B cell (primary cell): ENCODE measurements around the gene SALL2. TPM values are rescaled to one million over a fixed set of nuclear protein-coding genes. Genes with fewer than 3 reads are reported as not detected.

ENCODE experiments used
- ATAC-seq: fragments of 200-7000 bp; cut with Tn5 transposase; one replicate; pipeline ENCODE4 v1.10.0; 2021; ENCODE audit warnings: low read depth, mild to moderate bottlenecking, moderate number of reproducible peaks, moderate library complexity
- CTCF ChIA-PET: fragments of 350-600 bp; sonication (Branson Sonifier 250); formaldehyde crosslinking; loops from one replicate; lab custom pipeline; 2021; ENCODE audit warnings: antibody characterized with exemption, inconsistent platforms; lab: Charles Lee
- POLR2A ChIA-PET: fragments of 350-600 bp; sonication (Branson Sonifier 250); formaldehyde crosslinking; loops from one replicate; lab custom pipeline; 2021; ENCODE audit warnings: antibody characterized with exemption; lab: Charles Lee
- DNase-seq: peaks from one replicate; pipeline ENCODE4 v3.0.0; 2013
- H2AFZ ChIP-seq: 2 replicates; pipeline ENCODE4 v1.6.1; 2012; ENCODE audit warnings: mild to moderate bottlenecking, low read depth, low read length; ENCODE audit not compliant: insufficient read depth, poor library complexity, severe bottlenecking
- H3K27ac ChIP-seq, 2 donors: 1 replicate in 1 of 2; 2 replicates in 1 of 2; pipeline ENCODE4 v1.5.1; 2012 to 2013; ENCODE audit warnings: low read length in 2 of 2, mild to moderate bottlenecking in 2 of 2, moderate library complexity in 1 of 2
- H3K27me3 ChIP-seq, 4 experiments: fragments of 200-600 bp in 1 of 4; sonication (generic) in 1 of 4; replicated peaks in 1 of 4; 1 replicate in 2 of 4; 2 replicates in 2 of 4; pipeline versions ENCODE4 v1.6.1 to v1.7.0; 2013 to 2016; ENCODE audit warnings: low read length in 3 of 4, mild to moderate bottlenecking in 2 of 4, mixed read lengths in 1 of 4, moderate library complexity in 1 of 4; ENCODE audit not compliant: insufficient read depth in 4 of 4, control insufficient read depth in 3 of 4; ENCODE audit errors: control extremely low read depth in 1 of 4
- H3K36me3 ChIP-seq, 2 experiments: replicated peaks in 1 of 2; 1 replicate in 1 of 2; 2 replicates in 1 of 2; pipeline versions ENCODE4 v1.6.1 to v1.7.1; 2013; ENCODE audit warnings: low read length in 1 of 2; ENCODE audit not compliant: insufficient read depth in 2 of 2, control insufficient read depth in 1 of 2; ENCODE audit errors: control extremely low read depth in 1 of 2, extremely low read depth in 1 of 2
- H3K4me1 ChIP-seq, 2 donors: fragments of 200-600 bp in 1 of 2; sonication (generic) in 1 of 2; 1 replicate in 1 of 2; 2 replicates in 1 of 2; pipeline versions ENCODE4 v1.5.1 to v1.6.1; 2013 to 2017; ENCODE audit warnings: low read length in 2 of 2; ENCODE audit not compliant: control insufficient read depth in 2 of 2, insufficient read depth in 2 of 2
- H3K4me2 ChIP-seq: replicated peaks from 2 replicates; pipeline ENCODE3; 2012; ENCODE audit warnings: mild to moderate bottlenecking, low read depth, low read length; ENCODE audit not compliant: poor library complexity, severe bottlenecking
- H3K4me3 ChIP-seq, 5 experiments: fragments of 200-600 bp in 1 of 5; sonication (generic) in 1 of 5; 1 replicate in 3 of 5; 2 replicates in 2 of 5; pipeline versions ENCODE4 v1.5.1 to v1.7.0; 2011 to 2016; ENCODE audit warnings: low read length in 4 of 5, mild to moderate bottlenecking in 4 of 5, low read depth in 2 of 5, control low read depth in 1 of 5, moderate library complexity in 1 of 5; ENCODE audit not compliant: insufficient read depth in 1 of 5; ENCODE audit errors: control extremely low read depth in 1 of 5, extremely low read depth in 1 of 5
- H3K79me2 ChIP-seq: fragments of 200-600 bp; sonication (generic); one replicate; pipeline ENCODE4 v1.6.0; 2016; ENCODE audit warnings: low read length; ENCODE audit not compliant: control insufficient read depth, insufficient read depth
- H3K9ac ChIP-seq: fragments of 200-600 bp; sonication (generic); 2 replicates; pipeline ENCODE4 v1.6.1; 2017; ENCODE audit warnings: mild to moderate bottlenecking, low read length, moderate library complexity
- H3K9me3 ChIP-seq, 3 donors: one replicate each; pipeline versions ENCODE4 v1.6.1 to v1.7.1; 2013; ENCODE audit warnings: low read length in 2 of 3; ENCODE audit not compliant: control insufficient read depth in 2 of 3, insufficient read depth in 1 of 3; ENCODE audit errors: control extremely low read depth in 1 of 3
- H4K20me1 ChIP-seq: 2 replicates; pipeline ENCODE4 v1.6.0; 2012; ENCODE audit warnings: mild to moderate bottlenecking, low read length; ENCODE audit not compliant: insufficient read depth, control insufficient read depth, poor library complexity, severe bottlenecking
- H3K27ac Mint-ChIP-seq: one replicate; pipeline ENCODE4 v1.8.0; 2021; ENCODE audit warnings: mixed read lengths
- H3K27me3 Mint-ChIP-seq: one replicate; pipeline ENCODE4 v1.8.0; 2021; ENCODE audit warnings: mixed read lengths
- H3K4me1 Mint-ChIP-seq: one replicate; pipeline ENCODE4 v1.8.0; 2021; ENCODE audit warnings: mixed read lengths
- H3K4me3 Mint-ChIP-seq: one replicate; pipeline ENCODE4 v1.8.0; 2021; ENCODE audit warnings: mixed read lengths
- H3K9me3 Mint-ChIP-seq: one replicate; pipeline ENCODE4 v1.8.0; 2022; ENCODE audit warnings: mixed read lengths; ENCODE audit not compliant: insufficient read depth
- EZH2 ChIP-seq: IDR thresholded peaks from 2 replicates; pipeline ENCODE4 v1.6.1; 2012; ENCODE audit warnings: borderline replicate concordance, low read depth, mild to moderate bottlenecking, moderate library complexity, low read length; ENCODE audit not compliant: insufficient read depth, poor library complexity, severe bottlenecking
- WGBS: methylation state at CpG from one replicate; pipeline ENCODE4 v1.1.5; 2013; ENCODE audit warnings: missing lambda C conversion rate; ENCODE audit not compliant: insufficient coverage; 5-methylcytosine and 5-hydroxymethylcytosine counted together
- intact Hi-C: fragments of 100-400 bp; cut with micrococcal nuclease; formaldehyde crosslinking; loops from one replicate; pipeline ENCODE4 v1.10.0; 2022
- polyA plus RNA-seq: library from polyadenylated mRNA; depleted of rRNA; stranded (reverse); fragments of >200 nt; gene quantifications from 2 replicates; pipeline ENCODE4 v1.2.3, GENCODE V29; 2012
- total RNA-seq, 2 donors: library from RNA; stranded (reverse); fragments of 120-200 nt in 1 of 2; gene quantifications; 1 replicate in 1 of 2; 2 replicates in 1 of 2; pipeline versions ENCODE4 v1.2.3 to v1.2.4, GENCODE V29; 2013 to 2022
- TF ChIP-seq, protein P1 (sequence below): fragments of 200-600 bp; IDR thresholded peaks from one replicate; pipeline ENCODE4 v1.8.0; 2022; ENCODE audit warnings: antibody characterized with exemption, mild to moderate bottlenecking

Gene SALL2
- total and polyA plus RNA-seq, 2 donors (not counting 1 experiment from before 2014, with no cell fraction given): 0.39 to 2.5 TPM

DNA sequence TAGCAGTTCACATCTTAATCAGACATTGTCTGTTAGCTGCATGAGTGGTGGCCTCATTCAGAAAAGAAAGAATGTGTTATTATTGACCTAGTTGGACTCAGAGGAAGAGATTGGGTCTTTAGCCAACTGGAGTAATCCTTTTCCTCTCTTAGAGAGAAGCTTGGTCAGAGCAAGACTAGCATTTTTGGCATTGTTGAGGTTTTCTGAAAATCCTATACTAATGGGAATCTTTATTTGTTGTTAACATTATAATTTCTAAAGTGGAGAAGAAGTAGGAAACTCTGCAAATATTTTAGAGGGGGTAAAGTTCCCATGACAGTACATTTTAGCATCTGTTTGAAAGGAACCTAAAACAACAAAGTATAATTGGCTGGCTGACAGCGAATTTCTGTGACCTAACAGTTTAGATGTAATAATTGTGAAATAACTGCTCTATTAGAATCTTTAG, 39.5 kb downstream of the SALL2 start:
- H3K9me3 Mint-ChIP-seq: no peaks in the 10 kb centered on the region
- Histone ChIP-seq H4K20me1 (peaks cover 9% of the 10 kb centered on the region), H3K4me3 (no peak overlapping the region), H3K4me1 (no peaks in the 10 kb centered on the region), H3K27me3 (no peaks in the 10 kb centered on the region), H2AFZ (no peak overlapping the region), H3K79me2 (peaks cover 46% of the 10 kb centered on the region), H3K4me2 (no peak overlapping the region), H3K9me3 (no peaks in the 10 kb centered on the region), H3K27ac (no peak overlapping the region), H3K36me3 (peaks cover 1 to 42% of the 10 kb centered on the region in 2 experiments), H3K9ac (no peak overlapping the region)
- CTCF ChIA-PET: no interaction called here
- H3K4me1 Mint-ChIP-seq: peaks cover 4% of the 10 kb centered on the region
- no peak overlapping the region for H3K4me3 Mint-ChIP-seq
- ATAC-seq (no peak), DNase-seq (no peak)
- no CpG with 5 or more reads among the region's 1 CpG for WGBS
- no peaks in the 10 kb centered on the region for H3K27me3 Mint-ChIP-seq
- POLR2A ChIA-PET: no interaction called here
- TF ChIP-seq EZH2: no peak
- TF ChIP-seq, protein P1, sequence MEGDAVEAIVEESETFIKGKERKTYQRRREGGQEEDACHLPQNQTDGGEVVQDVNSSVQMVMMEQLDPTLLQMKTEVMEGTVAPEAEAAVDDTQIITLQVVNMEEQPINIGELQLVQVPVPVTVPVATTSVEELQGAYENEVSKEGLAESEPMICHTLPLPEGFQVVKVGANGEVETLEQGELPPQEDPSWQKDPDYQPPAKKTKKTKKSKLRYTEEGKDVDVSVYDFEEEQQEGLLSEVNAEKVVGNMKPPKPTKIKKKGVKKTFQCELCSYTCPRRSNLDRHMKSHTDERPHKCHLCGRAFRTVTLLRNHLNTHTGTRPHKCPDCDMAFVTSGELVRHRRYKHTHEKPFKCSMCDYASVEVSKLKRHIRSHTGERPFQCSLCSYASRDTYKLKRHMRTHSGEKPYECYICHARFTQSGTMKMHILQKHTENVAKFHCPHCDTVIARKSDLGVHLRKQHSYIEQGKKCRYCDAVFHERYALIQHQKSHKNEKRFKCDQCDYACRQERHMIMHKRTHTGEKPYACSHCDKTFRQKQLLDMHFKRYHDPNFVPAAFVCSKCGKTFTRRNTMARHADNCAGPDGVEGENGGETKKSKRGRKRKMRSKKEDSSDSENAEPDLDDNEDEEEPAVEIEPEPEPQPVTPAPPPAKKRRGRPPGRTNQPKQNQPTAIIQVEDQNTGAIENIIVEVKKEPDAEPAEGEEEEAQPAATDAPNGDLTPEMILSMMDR: no peak
- intact Hi-C loops: no loop called here
- H3K27ac Mint-ChIP-seq: no peak overlapping the region

DNA sequence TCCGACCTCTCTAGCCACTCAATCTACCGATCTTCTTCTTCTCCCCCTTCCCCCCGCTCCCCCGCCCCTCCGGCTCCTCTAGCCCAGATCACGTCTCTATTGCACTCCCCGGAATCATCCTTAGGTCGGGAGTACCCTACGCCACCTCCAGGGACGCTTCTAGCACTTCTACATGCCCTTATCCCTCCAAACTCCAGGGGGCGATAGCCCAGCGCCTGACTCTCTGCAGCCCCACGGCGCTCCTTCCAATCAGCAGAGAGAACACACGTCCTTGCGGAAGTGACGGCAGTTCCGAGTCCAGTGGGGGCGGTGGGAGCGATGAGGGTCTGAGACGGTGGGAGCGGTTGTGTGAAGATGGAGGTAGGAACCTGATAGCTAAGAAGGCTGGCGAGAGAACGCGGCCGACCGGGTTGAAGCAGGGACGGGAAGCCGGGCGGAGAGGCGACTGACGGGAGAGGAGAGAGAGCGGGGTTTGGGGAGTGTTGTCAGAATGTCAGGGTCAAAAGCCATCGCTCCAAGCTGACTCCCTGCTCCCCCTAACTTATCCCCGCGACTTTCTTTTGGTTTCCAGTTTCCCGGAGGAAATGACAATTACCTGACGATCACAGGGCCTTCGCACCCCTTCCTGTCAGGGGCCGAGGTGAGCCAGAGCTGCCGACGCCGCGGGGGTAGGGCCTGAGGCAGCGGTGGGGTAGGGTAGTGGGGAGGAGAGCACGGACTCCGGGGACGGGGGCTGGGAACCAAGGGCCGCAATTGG, 49.0 kb downstream of the SALL2 start, which contains the start of the genes RAB2B and TOX4:
Gene RAB2B, minus strand, starts transcription at position 35 of the 757 bp plus-strand sequence. CDS start 87 bp downstream, outside the sequence.
Gene TOX4, plus strand, starts transcription at position 271 of the 757 bp plus-strand sequence. Its CDS starts 84 bp downstream, at position 355.
- H3K9ac ChIP-seq: peak within 1 kb of the TSS; percentile 92
- H3K9me3 ChIP-seq: no peaks in the 10 kb centered on the region
- TF ChIP-seq, protein P1: peak; percentile 88
- no peak for TF ChIP-seq EZH2
- intact Hi-C loops: loop anchor here (1.0 to 2.0 kb wide), 5 partner anchors 21 to 80 kb away; partner anchors contain the start of genes CHD8, METTL3 and SALL2
- CTCF ChIA-PET: interaction anchor here (0.6 to 3.5 kb wide), 13 partner anchors 11 to 207 kb away, joined by 3 to 25 read pairs (median 5); partner anchors contain the start of genes CHD8 and METTL3
- H3K4me2 ChIP-seq: peak within 1 kb of the TSS; percentile 96
- H3K9me3 Mint-ChIP-seq: no peaks in the 10 kb centered on the region
- no peaks in the 10 kb centered on the region for H3K27me3 Mint-ChIP-seq
- peak within 1 kb of the TSS; percentile 98 for H3K4me3 Mint-ChIP-seq
- H3K36me3 ChIP-seq: peaks cover 0 to 3% of the 10 kb centered on the region in 2 experiments
- POLR2A ChIA-PET: interaction anchor here (0.7 to 2.8 kb wide), 6 partner anchors 21 to 1409 kb away, joined by 3 to 21 read pairs (median 6); partner anchors contain the start of genes CHD8, METTL3 and SALL2
- WGBS: under 1% methylated on average over 48 of the region's 49 CpGs
- peak within 1 kb of the TSS; percentile 70 to 94 for H3K27ac ChIP-seq
- ATAC-seq (peak; percentile 98), DNase-seq (peak; percentile 98)
- H3K27ac Mint-ChIP-seq: peak within 1 kb of the TSS; percentile 94
- peak within 1 kb of the TSS; percentile 93 for H2AFZ ChIP-seq
- peak within 1 kb of the TSS; percentile 77 to 99 (median 83) for H3K4me3 ChIP-seq
- H3K4me1 Mint-ChIP-seq: peaks cover 33% of the 10 kb centered on the region
- H4K20me1 ChIP-seq: no peaks in the 10 kb centered on the region
- peaks cover 48% of the 10 kb centered on the region for H3K79me2 ChIP-seq
- H3K4me1 ChIP-seq: peaks cover 15 to 21% of the 10 kb centered on the region in 2 donors
- H3K27me3 ChIP-seq: no peaks in the 10 kb centered on the region
